ENCODE data around the gene RNF145.

DNA sequence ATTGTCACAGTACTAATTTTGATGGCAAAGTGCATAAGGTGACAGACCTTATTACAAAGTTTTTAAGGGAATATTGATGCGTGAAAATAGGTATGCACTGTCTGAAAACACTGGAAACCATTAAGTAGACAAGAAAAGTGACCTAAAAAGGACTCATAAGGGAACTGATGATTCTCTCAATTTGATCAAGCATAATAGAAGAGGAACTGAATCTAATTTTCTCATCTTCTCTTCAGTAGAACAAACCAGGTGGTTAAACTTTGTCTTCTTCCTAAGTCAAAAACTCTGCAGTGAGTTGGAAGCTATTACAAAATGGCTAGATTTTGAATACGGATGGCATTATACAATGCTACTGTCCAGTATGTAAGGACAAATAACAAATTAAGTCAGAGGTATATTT, 53.4 kb downstream of the RNF145 start:
- TF ChIP-seq CTCF (IDR thresholded peaks at IDR 0.05; ENCODE audit: low read length) (no peak), EZH2 (IDR thresholded peaks at IDR 0.05; ENCODE audit: borderline replicate concordance, low read length) (no peak)

Data from OCI-LY1 (cell line).